GM12878 (cell line): ENCODE data around the gene ARHGEF37. TPM values are rescaled to one million over a fixed set of nuclear protein-coding genes. Genes with fewer than 3 reads are reported as not detected.
"Not testable (repeated sequence)": the region's sequence is repeated elsewhere in the genome, so short reads cannot be mapped to it uniquely, and the experiment has no call there.

ENCODE experiments used
- ATAC-seq: fragments of 200-7000 bp; cut with Tn5 transposase; 3 replicates; pipeline ENCODE4 v1.9.1; 2020; ENCODE audit warnings: mild to moderate bottlenecking, moderate library complexity
- BruUV-seq: library from RNA; stranded (reverse); fragments of 400-500 nt; replicated peaks from 2 replicates; lab custom pipeline; 2021; lab: Mats Ljungman, UMichigan
- CTCF ChIA-PET: fragments of 300-600 bp; sonication (Branson Sonifier 250); formaldehyde crosslinking; extraction: SDS; loops from one replicate; lab custom pipeline; 2021; ENCODE audit warnings: inconsistent platforms; lab: Yijun Ruan, JAX
- POLR2A ChIA-PET: fragments of 350-600 bp; formaldehyde crosslinking; extraction: SDS; loops from one replicate; lab custom pipeline; 2021; ENCODE audit warnings: inconsistent platforms; lab: Charles Lee
- RAD21 ChIA-PET: fragments of 300-600 bp; sonication (Branson Sonifier 250); formaldehyde crosslinking; loops from one replicate; lab custom pipeline; 2023; ENCODE audit warnings: antibody characterized with exemption; ENCODE audit not compliant: unreplicated experiment; lab: Charles Lee
- SMC1A ChIA-PET: fragments of 300-600 bp; sonication (Branson Sonifier 250); formaldehyde crosslinking; loops from one replicate; lab custom pipeline; 2023; ENCODE audit not compliant: unreplicated experiment, uncharacterized antibody; lab: Charles Lee
- DNase-seq: peaks from one replicate; pipeline ENCODE4 v3.0.0-alpha.2; 2011; ENCODE audit warnings: low read depth, low spot score
- FAIRE-seq: peaks from 3 replicates; lab custom pipeline; 2011; peaks lifted over from hg19 to GRCh38; lab: Jason Lieb, UNC
- H2AFZ ChIP-seq: 2 replicates; pipeline ENCODE4 v1.6.0; 2011; ENCODE audit warnings: low read depth, low read length, control low read depth; ENCODE audit not compliant: control insufficient read depth
- H3K27ac ChIP-seq: 2 replicates; pipeline ENCODE4 v1.5.1; 2011; ENCODE audit warnings: control low read depth; ENCODE audit not compliant: control insufficient read depth, insufficient read depth
- H3K27me3 ChIP-seq, 2 experiments: replicated peaks in 1 of 2; 2 replicates each; pipeline versions ENCODE4 v1.6.0 to v1.6.1; 2011; ENCODE audit warnings: low read length in 1 of 2; ENCODE audit not compliant: control insufficient read depth in 2 of 2, insufficient read depth in 2 of 2
- H3K36me3 ChIP-seq, 2 experiments: 2 replicates each; pipeline ENCODE4 v1.5.1; 2011; ENCODE audit warnings: low read length in 1 of 2; ENCODE audit not compliant: control insufficient read depth in 2 of 2, insufficient read depth in 2 of 2
- H3K4me1 ChIP-seq: 2 replicates; pipeline ENCODE4 v1.6.1; 2011; ENCODE audit warnings: mild to moderate bottlenecking, low read length, moderate library complexity, mixed read lengths; ENCODE audit not compliant: control insufficient read depth, insufficient read depth
- H3K4me2 ChIP-seq: 2 replicates; pipeline ENCODE4 v1.6.0; 2011; ENCODE audit warnings: control low read depth; ENCODE audit not compliant: control insufficient read depth, insufficient read depth
- H3K4me3 ChIP-seq: fragments of 200-600 bp; sonication (generic); 2 replicates; pipeline ENCODE4 v1.5.1; 2016
- H3K79me2 ChIP-seq: 2 replicates; pipeline ENCODE4 v1.6.0; 2011; ENCODE audit warnings: low read length; ENCODE audit not compliant: control insufficient read depth, insufficient read depth
- H3K9ac ChIP-seq: 2 replicates; pipeline ENCODE4 v1.8.0; 2011; ENCODE audit warnings: low read length, control low read depth, mixed read lengths; ENCODE audit not compliant: control insufficient read depth, insufficient read depth
- H3K9me3 ChIP-seq: replicated peaks from 3 replicates; pipeline ENCODE4 v1.5.1; 2011; ENCODE audit warnings: mild to moderate bottlenecking, low read length; ENCODE audit not compliant: control insufficient read depth, insufficient read depth
- H4K20me1 ChIP-seq: 2 replicates; pipeline ENCODE4 v1.6.0; 2011; ENCODE audit not compliant: control insufficient read depth, insufficient read depth
- MTA3 ChIP-seq: IDR thresholded peaks from 2 replicates; pipeline ENCODE4 v1.6.1; 2012; ENCODE audit warnings: low read length, inconsistent platforms, borderline replicate concordance
- RBBP5 ChIP-seq: fragments of 200-600 bp; sonication (generic); conservative IDR thresholded peaks from 2 replicates; pipeline ENCODE4 v1.6.1; 2016
- ZNF207 ChIP-seq: fragments of 450-650 bp; IDR thresholded peaks from 2 replicates; pipeline ENCODE4 v1.6.1; 2014; ENCODE audit warnings: antibody characterized with exemption, mild to moderate bottlenecking, borderline replicate concordance
- WGBS: methylation state at CpG from one replicate; pipeline ENCODE4 v1.1.6; 2016; ENCODE audit warnings: low lambda C conversion rate; ENCODE audit not compliant: insufficient replicate concordance, insufficient coverage; ENCODE audit errors: missing lambda C conversion rate; 5-methylcytosine and 5-hydroxymethylcytosine counted together
- in situ Hi-C: fragments of 300-500 bp; cut with MboI; formaldehyde crosslinking; loops from 9 replicates; pipeline ENCODE4 v1.14.3; 2018; ENCODE audit warnings: mixed read lengths
- intact Hi-C: fragments of 100-400 bp; cut with micrococcal nuclease; formaldehyde crosslinking; loops from one replicate; pipeline ENCODE4 v1.14.2; 2022; ENCODE audit not compliant: unreplicated experiment
- polyA plus RNA-seq, 11 experiments: library from polyadenylated mRNA; depleted of rRNA in 4 of 11; unstranded in 6 of 11; stranded (reverse) in 5 of 11; fragments of >200 nt; fragmentation: Nextera tagmentation in 4 of 11; fragmentation: Illumina TruSeq in 1 of 11; extraction: Ambion mirVana in 4 of 11; extraction: Trizol in 1 of 11; gene quantifications; 1 replicate in 1 of 11; 2 replicates in 10 of 11; pipeline versions ENCODE4 v1.2.1 to v1.2.3, GENCODE V29; 2011 to 2016; ENCODE audit warnings: inconsistent platforms in 2 of 11, missing spikeins in 2 of 11, low read depth in 1 of 11
- total RNA-seq, 4 experiments: library from RNA; depleted of rRNA in 3 of 4; stranded (reverse); fragments of >200 nt in 3 of 4; fragmentation: Illumina TruSeq in 1 of 4; extraction: Trizol in 1 of 4; gene quantifications; 2 replicates each; pipeline versions ENCODE4 v1.2.1 to v1.2.3, GENCODE V29; 2013 to 2021
- TF ChIP-seq, protein P1 (sequence below): fragments of 450-650 bp; formaldehyde crosslinking; IDR thresholded peaks from 2 replicates; pipeline ENCODE4 v1.4.0; 2022; ENCODE audit warnings: mild to moderate bottlenecking, moderate library complexity
- TF ChIP-seq, protein P2 (sequence below): fragments of 450-650 bp; IDR thresholded peaks from 2 replicates; pipeline ENCODE4 v1.6.1; 2018; ENCODE audit warnings: borderline replicate concordance, mild to moderate bottlenecking; ENCODE audit not compliant: partially characterized antibody
- TF ChIP-seq, protein P3 (sequence below): fragments of 450-650 bp; IDR thresholded peaks from 2 replicates; pipeline ENCODE4 v1.6.1; 2017; ENCODE audit warnings: mild to moderate bottlenecking, moderate library complexity

The ARHGEF37 gene
- total and polyA plus RNA-seq, 10 of the 15 experiments (the other 5 are each of a cell fraction or from before 2014, with no cell fraction given), result 0.16 to 1.1 (median 0.63) TPM

DNA sequence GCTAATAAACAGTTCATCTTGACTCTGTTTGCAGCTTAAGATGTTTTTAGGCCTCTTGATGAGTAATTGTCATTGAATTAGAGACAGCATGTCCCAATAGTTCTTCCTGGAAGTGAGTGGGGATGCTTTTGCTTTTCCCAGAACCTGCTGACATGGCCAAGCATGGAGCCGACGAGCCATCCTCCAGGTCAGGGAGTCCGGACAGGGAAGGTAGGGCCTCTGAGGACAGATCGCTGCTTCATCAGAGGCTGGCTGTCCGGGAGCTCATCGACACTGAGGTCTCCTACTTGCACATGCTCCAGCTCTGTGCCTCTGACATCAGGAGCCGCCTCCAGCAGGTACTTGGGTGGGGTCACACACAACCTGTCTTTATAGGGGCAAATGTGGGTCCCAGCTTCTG, 16.3 kb downstream of the ARHGEF37 start (continued):
- TF ChIP-seq, protein P1, sequence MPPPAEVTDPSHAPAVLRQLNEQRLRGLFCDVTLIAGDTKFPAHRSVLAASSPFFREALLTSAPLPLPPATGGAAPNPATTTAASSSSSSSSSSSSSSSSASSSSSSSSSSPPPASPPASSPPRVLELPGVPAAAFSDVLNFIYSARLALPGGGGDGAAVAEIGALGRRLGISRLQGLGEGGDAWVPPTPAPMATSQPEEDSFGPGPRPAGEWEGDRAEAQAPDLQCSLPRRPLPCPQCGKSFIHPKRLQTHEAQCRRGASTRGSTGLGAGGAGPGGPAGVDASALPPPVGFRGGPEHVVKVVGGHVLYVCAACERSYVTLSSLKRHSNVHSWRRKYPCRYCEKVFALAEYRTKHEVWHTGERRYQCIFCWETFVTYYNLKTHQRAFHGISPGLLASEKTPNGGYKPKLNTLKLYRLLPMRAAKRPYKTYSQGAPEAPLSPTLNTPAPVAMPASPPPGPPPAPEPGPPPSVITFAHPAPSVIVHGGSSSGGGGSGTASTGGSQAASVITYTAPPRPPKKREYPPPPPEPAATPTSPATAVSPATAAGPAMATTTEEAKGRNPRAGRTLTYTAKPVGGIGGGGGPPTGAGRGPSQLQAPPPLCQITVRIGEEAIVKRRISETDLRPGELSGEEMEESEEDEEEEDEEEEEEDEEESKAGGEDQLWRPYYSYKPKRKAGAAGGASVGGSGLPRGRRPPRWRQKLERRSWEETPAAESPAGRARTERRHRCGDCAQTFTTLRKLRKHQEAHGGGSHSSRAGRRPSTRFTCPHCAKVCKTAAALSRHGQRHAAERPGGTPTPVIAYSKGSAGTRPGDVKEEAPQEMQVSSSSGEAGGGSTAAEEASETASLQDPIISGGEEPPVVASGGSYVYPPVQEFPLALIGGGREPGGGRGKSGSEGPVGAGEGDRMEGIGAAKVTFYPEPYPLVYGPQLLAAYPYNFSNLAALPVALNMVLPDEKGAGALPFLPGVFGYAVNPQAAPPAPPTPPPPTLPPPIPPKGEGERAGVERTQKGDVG, result no peak
- TF ChIP-seq RBBP5, result no peak
- TF ChIP-seq, protein P2, sequence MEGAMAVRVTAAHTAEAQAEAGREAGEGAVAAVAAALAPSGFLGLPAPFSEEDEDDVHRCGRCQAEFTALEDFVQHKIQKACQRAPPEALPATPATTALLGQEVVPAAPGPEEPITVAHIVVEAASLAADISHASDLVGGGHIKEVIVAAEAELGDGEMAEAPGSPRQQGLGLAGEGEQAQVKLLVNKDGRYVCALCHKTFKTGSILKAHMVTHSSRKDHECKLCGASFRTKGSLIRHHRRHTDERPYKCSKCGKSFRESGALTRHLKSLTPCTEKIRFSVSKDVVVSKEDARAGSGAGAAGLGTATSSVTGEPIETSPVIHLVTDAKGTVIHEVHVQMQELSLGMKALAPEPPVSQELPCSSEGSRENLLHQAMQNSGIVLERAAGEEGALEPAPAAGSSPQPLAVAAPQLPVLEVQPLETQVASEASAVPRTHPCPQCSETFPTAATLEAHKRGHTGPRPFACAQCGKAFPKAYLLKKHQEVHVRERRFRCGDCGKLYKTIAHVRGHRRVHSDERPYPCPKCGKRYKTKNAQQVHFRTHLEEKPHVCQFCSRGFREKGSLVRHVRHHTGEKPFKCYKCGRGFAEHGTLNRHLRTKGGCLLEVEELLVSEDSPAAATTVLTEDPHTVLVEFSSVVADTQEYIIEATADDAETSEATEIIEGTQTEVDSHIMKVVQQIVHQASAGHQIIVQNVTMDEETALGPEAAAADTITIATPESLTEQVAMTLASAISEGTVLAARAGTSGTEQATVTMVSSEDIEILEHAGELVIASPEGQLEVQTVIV, result no peak
- no peak for TF ChIP-seq MTA3
- TF ChIP-seq ZNF207, result no peak
- TF ChIP-seq, protein P3, sequence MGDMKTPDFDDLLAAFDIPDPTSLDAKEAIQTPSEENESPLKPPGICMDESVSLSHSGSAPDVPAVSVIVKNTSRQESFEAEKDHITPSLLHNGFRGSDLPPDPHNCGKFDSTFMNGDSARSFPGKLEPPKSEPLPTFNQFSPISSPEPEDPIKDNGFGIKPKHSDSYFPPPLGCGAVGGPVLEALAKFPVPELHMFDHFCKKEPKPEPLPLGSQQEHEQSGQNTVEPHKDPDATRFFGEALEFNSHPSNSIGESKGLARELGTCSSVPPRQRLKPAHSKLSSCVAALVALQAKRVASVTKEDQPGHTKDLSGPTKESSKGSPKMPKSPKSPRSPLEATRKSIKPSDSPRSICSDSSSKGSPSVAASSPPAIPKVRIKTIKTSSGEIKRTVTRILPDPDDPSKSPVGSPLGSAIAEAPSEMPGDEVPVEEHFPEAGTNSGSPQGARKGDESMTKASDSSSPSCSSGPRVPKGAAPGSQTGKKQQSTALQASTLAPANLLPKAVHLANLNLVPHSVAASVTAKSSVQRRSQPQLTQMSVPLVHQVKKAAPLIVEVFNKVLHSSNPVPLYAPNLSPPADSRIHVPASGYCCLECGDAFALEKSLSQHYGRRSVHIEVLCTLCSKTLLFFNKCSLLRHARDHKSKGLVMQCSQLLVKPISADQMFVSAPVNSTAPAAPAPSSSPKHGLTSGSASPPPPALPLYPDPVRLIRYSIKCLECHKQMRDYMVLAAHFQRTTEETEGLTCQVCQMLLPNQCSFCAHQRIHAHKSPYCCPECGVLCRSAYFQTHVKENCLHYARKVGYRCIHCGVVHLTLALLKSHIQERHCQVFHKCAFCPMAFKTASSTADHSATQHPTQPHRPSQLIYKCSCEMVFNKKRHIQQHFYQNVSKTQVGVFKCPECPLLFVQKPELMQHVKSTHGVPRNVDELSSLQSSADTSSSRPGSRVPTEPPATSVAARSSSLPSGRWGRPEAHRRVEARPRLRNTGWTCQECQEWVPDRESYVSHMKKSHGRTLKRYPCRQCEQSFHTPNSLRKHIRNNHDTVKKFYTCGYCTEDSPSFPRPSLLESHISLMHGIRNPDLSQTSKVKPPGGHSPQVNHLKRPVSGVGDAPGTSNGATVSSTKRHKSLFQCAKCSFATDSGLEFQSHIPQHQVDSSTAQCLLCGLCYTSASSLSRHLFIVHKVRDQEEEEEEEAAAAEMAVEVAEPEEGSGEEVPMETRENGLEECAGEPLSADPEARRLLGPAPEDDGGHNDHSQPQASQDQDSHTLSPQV, result no peak

DNA sequence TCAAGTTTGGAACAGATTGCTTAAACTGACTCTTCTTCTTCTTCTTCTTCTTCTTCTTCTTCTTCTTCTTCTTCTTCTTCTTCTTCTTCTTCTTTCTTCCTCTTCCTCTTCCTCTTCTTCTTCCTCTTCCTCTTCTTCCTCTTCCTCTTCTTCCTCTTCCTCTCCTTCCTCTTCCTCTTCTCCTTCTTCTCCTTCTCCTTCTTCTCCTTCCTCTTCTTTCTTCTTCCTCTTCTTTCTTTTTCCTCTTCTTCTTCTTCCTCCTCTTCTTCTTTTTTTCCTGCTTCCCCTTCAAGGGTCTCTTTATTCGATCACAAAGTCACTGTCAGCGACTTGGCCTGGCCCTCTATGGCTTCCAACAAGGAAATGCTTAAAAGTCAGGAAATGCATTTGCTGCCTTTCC, 16.9 kb downstream of the ARHGEF37 start:
- FAIRE-seq, SMC1A ChIA-PET, H4K20me1 ChIP-seq, H3K36me3 ChIP-seq, intact Hi-C loops, in situ Hi-C loops, DNase-seq, ATAC-seq, H3K27ac ChIP-seq, H3K9me3 ChIP-seq, H3K4me3 ChIP-seq, H3K79me2 ChIP-seq, H2AFZ ChIP-seq, H3K4me1 ChIP-seq, H3K4me2 ChIP-seq, BruUV-seq, H3K9ac ChIP-seq, POLR2A ChIA-PET, H3K27me3 ChIP-seq: not testable (repeated sequence)
- CTCF ChIA-PET, result interaction anchor here (1.3 kb wide), 1 partner anchor 20 kb away, joined by 5 read pairs; no protein-coding TSS in a partner anchor
- RAD21 ChIA-PET, result interaction anchor here (1.5 kb wide), 1 partner anchor 21 kb away, joined by 4 read pairs; no protein-coding TSS in a partner anchor
- 86% methylated on average over 2 of the region's 2 CpGs for WGBS
